Hematopoietic multipotent progenitor cell treated with erythropoietin and hydrocortisone succinate and interleukin-3 and kit ligand, for 8 days (in vitro differentiated cells): ENCODE measurements around the gene GABRB1.
"Not testable (repeated sequence)": the region's sequence is repeated elsewhere in the genome, so short reads cannot be mapped to it uniquely, and the experiment has no call there.

Experiments used
- DNase-seq: peaks from one replicate; pipeline ENCODE4 v3.0.0-alpha.2; 2015

GABRB1 gene

GRCh38 chr4:47326025-47326424 is 294.7 kb downstream of the GABRB1 start:
- DNase-seq = no peak

GRCh38 chr4:47330866-47331265 is 299.5 kb downstream of the GABRB1 start:
- DNase-seq = no peak

GRCh38 chr4:47334652-47335051 is 303.3 kb downstream of the GABRB1 start:
- no peak for DNase-seq

GRCh38 chr4:47337893-47338292 is 306.5 kb downstream of the GABRB1 start:
- no peak for DNase-seq

GRCh38 chr4:47340914-47341313 is 309.5 kb downstream of the GABRB1 start:
- DNase-seq = no peak

GRCh38 chr4:47342796-47343195 is 311.4 kb downstream of the GABRB1 start:
- DNase-seq = no peak

- no peak for DNase-seq
Observed at GRCh38 chr4:47349326-47349725, 318.0 kb downstream of the GABRB1 start.

- no peak for DNase-seq
Observed at GRCh38 chr4:47355568-47355967, 324.2 kb downstream of the GABRB1 start.

- no peak for DNase-seq
Observed at GRCh38 chr4:47359891-47360290, 328.5 kb downstream of the GABRB1 start.

- peak; percentile 19 for DNase-seq
Observed at GRCh38 chr4:47367761-47368160, 336.4 kb downstream of the GABRB1 start.

- DNase-seq = peak; percentile 49
Observed at GRCh38 chr4:47368211-47368610, 336.8 kb downstream of the GABRB1 start.

- no peak for DNase-seq
Observed at GRCh38 chr4:47372561-47372960, 341.2 kb downstream of the GABRB1 start.

- peak; percentile 3 for DNase-seq
Observed at GRCh38 chr4:47373174-47373573, 341.8 kb downstream of the GABRB1 start.

- DNase-seq = no peak
Observed at GRCh38 chr4:47373709-47374108, 342.3 kb downstream of the GABRB1 start.

GRCh38 chr4:47374477-47374876 is 343.1 kb downstream of the GABRB1 start:
- no peak for DNase-seq

- not testable (repeated sequence) for DNase-seq
Observed at GRCh38 chr4:47378021-47378530, 346.7 kb downstream of the GABRB1 start.

- DNase-seq = no peak
Observed at GRCh38 chr4:47381172-47381571, 349.8 kb downstream of the GABRB1 start.

- no peak for DNase-seq
Observed at GRCh38 chr4:47382846-47383360, 351.5 kb downstream of the GABRB1 start.

- peak; percentile 40 for DNase-seq
Observed at GRCh38 chr4:47383829-47384427, 352.6 kb downstream of the GABRB1 start.

- no peak for DNase-seq
Observed at GRCh38 chr4:47386146-47386545, 354.8 kb downstream of the GABRB1 start.

- DNase-seq = no peak
Observed at GRCh38 chr4:47386561-47387235, 355.3 kb downstream of the GABRB1 start.

GRCh38 chr4:47390428-47391125 is 359.2 kb downstream of the GABRB1 start:
- no peak for DNase-seq

GRCh38 chr4:47391256-47391655 is 359.9 kb downstream of the GABRB1 start:
- no peak for DNase-seq

GRCh38 chr4:47406408-47406807 is 375.0 kb downstream of the GABRB1 start:
- DNase-seq = no peak
